ENCODE results near the gene GAL3ST2.
A peak's percentile ranks its signal among the peaks of the same experiment; 100 is the strongest.

The GAL3ST2 gene

DNA sequence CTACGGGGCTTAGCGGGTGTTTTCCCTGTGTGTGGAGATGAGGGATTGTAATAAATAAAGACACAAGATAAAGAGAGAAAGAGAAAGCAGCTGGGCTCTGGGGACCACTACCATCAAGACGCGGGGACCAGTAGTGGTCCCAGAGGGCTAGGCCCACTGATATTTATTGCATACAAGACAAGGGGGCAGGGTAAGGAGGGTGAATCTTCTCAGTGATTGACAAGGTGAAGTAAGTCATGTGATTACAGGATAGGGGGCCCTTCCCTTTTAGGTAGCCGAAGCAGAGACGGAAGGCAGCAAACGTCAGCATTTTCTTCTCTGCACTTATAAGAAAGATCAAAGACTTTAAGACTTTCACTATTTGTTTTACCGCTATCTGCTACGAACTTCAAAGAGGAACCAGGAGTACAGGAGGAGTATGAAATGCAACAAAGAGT, 4.5 kb upstream of the GAL3ST2 start:
- no peak overlapping the region for H3K4me3 ChIP-seq (ENCODE audit: low read depth, low read length)
- TF ChIP-seq, protein P1, sequence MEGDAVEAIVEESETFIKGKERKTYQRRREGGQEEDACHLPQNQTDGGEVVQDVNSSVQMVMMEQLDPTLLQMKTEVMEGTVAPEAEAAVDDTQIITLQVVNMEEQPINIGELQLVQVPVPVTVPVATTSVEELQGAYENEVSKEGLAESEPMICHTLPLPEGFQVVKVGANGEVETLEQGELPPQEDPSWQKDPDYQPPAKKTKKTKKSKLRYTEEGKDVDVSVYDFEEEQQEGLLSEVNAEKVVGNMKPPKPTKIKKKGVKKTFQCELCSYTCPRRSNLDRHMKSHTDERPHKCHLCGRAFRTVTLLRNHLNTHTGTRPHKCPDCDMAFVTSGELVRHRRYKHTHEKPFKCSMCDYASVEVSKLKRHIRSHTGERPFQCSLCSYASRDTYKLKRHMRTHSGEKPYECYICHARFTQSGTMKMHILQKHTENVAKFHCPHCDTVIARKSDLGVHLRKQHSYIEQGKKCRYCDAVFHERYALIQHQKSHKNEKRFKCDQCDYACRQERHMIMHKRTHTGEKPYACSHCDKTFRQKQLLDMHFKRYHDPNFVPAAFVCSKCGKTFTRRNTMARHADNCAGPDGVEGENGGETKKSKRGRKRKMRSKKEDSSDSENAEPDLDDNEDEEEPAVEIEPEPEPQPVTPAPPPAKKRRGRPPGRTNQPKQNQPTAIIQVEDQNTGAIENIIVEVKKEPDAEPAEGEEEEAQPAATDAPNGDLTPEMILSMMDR (IDR thresholded peaks at IDR 0.05; ENCODE audit: control insufficient read depth, extremely low read depth, insufficient read depth) = no peak
- DNase-seq (ENCODE audit: low read depth) = no peak

DNA sequence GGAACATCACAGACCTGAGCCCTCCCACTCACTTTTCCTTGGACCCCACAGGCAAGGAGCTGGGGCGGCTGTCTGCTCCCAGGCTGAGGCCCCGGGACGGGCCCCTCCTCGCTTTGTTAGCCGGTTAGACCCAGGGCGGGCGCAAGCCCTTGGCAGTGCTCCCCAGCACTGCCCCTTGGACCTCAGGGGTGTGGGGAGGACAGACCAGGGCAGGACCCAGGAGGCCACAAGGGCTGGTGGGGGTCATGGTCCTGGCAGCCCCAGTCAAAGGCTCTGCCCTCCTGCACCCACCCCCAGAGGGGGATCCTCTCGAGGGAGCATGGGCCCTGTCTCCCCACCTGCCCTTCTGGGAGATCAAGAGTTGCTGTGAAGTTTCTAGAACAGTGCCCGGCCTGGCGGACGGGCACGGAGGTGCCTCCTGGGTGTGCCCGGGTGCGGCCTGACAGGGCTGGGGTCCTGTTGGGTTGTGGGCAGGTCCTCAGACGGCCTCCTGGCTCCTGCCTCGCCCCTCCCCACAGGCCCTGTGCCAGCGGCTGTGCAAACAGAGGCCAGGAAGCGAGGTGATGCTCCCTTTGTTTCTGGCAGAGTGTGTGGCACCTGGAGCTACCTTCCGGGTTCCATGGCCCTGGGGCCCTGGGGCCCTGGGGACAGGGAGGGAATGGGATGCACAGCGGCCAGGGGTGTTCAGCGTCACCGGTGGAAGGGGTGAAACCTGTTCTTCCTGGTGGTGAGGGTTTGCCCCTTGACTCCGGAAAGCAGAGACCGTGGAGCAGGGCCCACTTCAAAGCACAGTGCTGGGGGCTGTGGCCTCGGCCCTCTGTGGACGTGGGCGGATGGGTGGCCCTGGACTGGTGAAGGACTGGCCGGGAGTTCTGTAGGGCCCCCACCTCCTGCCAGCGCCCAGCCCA, 2.9 kb upstream of the GAL3ST2 start:
- DNase-seq (ENCODE audit: low read depth) = peak; percentile 25
- H3K4me3 ChIP-seq (ENCODE audit: low read depth, low read length) = no peak overlapping the region
- TF ChIP-seq, protein P1 (IDR thresholded peaks at IDR 0.05; ENCODE audit: control insufficient read depth, extremely low read depth, insufficient read depth) = no peak

DNA sequence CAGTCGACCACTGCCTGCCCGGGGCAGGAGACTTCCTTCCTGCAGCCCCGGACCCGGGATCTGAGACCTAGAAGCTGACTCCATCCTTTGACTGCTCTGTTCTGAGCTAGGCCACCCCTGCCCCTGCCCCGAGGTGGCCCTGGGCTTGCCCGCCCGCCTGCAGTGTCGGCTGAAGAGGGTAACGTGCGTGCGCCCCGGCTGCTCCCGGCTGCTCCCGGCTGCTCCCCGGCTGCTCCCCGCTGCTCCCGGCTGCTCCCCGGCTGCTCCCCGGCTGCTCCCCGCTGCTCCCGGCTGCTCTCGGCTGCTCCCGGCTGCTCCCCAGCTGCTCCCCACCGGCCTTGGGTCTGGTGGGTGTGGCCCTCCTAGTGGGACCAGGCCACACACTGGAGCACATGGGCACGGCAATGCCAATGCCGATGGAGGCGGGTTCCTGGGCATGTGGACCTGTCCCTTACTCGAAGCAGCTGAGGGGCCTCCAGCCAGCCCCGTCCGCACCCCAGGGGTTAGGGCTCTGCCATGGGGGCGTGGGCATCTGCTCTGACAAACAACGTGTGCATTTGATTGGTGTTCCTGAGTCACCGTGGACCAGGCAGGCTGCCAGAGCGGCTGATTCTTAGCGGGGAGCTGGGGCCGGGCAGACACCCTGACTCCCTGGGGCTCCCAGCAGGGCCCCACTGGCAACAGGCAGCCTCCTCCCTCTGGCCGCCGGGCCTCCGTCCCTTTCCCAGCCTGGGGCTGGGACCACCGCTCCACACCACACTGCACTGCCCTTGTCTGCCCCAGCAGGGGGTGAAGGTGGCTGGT, 2.0 kb upstream of the GAL3ST2 start:
- H3K4me3 ChIP-seq (ENCODE audit: low read depth, low read length) = no peak overlapping the region
- no peak for DNase-seq (ENCODE audit: low read depth)

DNA sequence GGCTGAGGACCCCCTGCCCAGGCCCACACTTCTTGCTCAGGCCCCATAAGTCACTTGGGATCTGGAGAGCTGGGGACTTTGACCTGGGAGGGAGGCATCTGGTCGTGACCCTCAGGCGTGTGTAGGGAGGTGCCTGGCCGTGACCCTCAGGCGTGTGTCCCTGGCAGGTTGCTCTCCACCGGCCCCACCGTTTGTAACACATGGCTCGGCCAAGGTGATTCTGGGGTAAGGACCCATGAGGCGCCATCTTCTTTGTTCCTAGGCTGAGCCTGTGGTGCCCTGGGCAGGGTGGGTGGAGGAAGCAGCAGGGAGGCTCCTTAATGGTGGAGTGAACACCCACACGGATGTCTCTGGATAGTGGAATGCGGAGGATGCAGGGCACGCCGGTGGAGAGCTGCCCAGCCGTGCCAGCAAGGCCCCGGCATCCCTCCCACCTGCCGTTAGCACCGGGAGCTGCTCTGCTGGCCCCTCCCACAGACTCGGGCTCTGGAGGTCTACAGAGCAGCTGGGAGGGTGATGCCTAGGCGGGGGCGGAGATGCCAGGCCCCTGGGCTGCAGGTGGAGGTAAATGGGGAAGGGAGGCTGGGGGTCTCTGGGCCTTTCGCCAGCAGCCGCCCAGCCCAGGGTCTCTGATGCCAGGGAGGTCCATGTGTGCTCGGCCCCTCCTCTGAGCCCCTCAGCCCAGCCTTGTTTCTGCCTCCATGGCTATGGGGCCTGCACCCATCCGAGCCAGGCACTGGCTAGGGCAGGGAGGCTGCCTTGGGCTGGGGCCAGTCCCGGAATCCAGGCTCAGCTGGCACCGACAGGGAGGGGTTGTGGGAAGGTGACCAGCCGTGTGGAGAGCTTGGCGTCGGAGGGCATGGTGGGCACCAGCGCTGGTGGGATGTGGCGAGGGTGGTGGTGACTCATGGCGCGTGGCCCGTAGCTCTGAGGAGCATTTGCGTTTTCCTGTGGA, 1.1 kb upstream of the GAL3ST2 start:
- DNase-seq (ENCODE audit: low read depth) = no peak
- TF ChIP-seq, protein P1 (IDR thresholded peaks at IDR 0.05; ENCODE audit: control insufficient read depth, extremely low read depth, insufficient read depth) = no peak

More for the DNA sequence above, 2.0 kb upstream of the GAL3ST2 start:
- TF ChIP-seq, protein P1 (IDR thresholded peaks at IDR 0.05; ENCODE audit: control insufficient read depth, extremely low read depth, insufficient read depth) = no peak

DNA sequence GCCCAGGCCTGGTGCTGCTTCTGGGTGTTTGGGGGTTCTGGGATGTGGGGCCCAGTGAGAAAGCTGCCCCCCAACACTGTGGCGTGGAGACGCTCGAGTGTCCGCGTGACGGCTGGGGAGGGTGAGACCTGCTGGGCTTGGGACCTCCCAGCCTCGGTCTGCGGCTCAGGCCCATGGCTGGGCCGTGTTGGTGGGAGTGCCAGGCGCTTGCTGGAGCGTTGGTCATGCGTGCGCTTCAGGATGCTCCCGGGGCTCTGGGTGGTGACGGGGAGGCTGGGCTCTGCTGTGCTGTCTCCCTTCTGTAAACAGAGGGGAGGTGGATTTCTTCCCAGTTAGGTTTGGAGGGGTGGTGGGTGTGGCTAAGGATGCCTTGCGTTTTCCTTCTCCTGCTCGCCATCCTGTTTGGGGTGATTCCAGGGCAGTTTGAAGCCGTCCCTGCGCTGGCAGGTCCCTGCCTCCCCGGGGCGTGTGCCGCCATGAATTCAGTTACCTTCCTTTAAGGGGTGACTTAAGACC, 606 bp downstream of the GAL3ST2 start:
- H3K4me3 ChIP-seq (ENCODE audit: low read depth, low read length) = no peak overlapping the region
- TF ChIP-seq, protein P1 (IDR thresholded peaks at IDR 0.05; ENCODE audit: control insufficient read depth, extremely low read depth, insufficient read depth) = no peak
- DNase-seq (ENCODE audit: low read depth) = no peak

More for the DNA sequence above, 1.1 kb upstream of the GAL3ST2 start:
- no peak overlapping the region for H3K4me3 ChIP-seq (ENCODE audit: low read depth, low read length)
